SK-N-SH treated with all-trans-retinoic acid at 6 μM for 48 hours (cell line): ENCODE data around the gene TMC7.

Experiments used
- BACH2 ChIP-seq: fragments of 250-450 bp; sonication (Bioruptor Pico); IDR thresholded peaks from 2 replicates; pipeline ENCODE4 v1.9.0; 2021; ENCODE audit warnings: mild to moderate bottlenecking, borderline replicate concordance
- ZFP3 ChIP-seq: fragments of 250-450 bp; sonication (Bioruptor Pico); IDR thresholded peaks from 2 replicates; pipeline ENCODE4 v1.5.0; 2020; ENCODE audit warnings: mild to moderate bottlenecking, moderate library complexity
- ZFP30 ChIP-seq: fragments of 450-650 bp; formaldehyde crosslinking; IDR thresholded peaks from 2 replicates; pipeline ENCODE4 v1.5.0; 2022; ENCODE audit warnings: mild to moderate bottlenecking, moderate library complexity
- ZNF8 ChIP-seq: fragments of 450-650 bp; formaldehyde crosslinking; IDR thresholded peaks from 2 replicates; pipeline ENCODE4 v1.5.0; 2020; ENCODE audit warnings: mild to moderate bottlenecking, moderate library complexity

GRCh38 chr16:19105891-19106624 is 122.3 kb downstream of the TMC7 start:
- TF ChIP-seq ZNF8 (CRISPR knock-in tag) (no peak), ZFP3 (CRISPR knock-in tag) (no peak), BACH2 (CRISPR knock-in tag) (no peak), ZFP30 (CRISPR knock-in tag) (no peak)
